ENCODE results near the gene FAM53A. TPM values are rescaled to one million over a fixed set of nuclear protein-coding genes. Genes with fewer than 3 reads are reported as not detected.
"Not testable (repeated sequence)": the region's sequence is repeated elsewhere in the genome, so short reads cannot be mapped to it uniquely, and the experiment has no call there.

FAM53A gene
- total and polyA plus RNA-seq, 4 donors, result 0.44 to 2.2 (median 0.97) TPM

GRCh38 chr4:1673671-1674070 is 10.4 kb downstream of the FAM53A start:
- Histone ChIP-seq H3K9me3 (ENCODE audit: control insufficient read depth in 4 of 4, low read length in 3 of 4) (no peaks in the 10 kb centered on the region), H3K27ac (ENCODE audit: low read depth in 1 of 2, low read length in 2 of 2) (no peak overlapping the region), H3K27me3 (ENCODE audit: control insufficient read depth in 4 of 4, insufficient read depth in 4 of 4, low read length in 3 of 4) (no peaks in the 10 kb centered on the region), H3K4me3 (ENCODE audit: low read depth in 1 of 3, low read length in 3 of 3) (no peak overlapping the region), H3K36me3 (ENCODE audit: control insufficient read depth in 4 of 4, insufficient read depth in 3 of 4, low read depth in 1 of 4, low read length in 3 of 4) (no peaks in the 10 kb centered on the region), H3K4me1 (ENCODE audit: control insufficient read depth in 4 of 4, insufficient read depth in 4 of 4, low read length in 3 of 4) (no peaks in the 10 kb centered on the region), H3K9ac (ENCODE audit: low read depth in 1 of 2, low read length in 2 of 2) (no peak overlapping the region)
- DNase-seq (ENCODE audit: low spot score), result no peak
- TF ChIP-seq JUND (IDR thresholded peaks at IDR 0.05), result no peak
- WGBS, result 92% methylated on average over 20 of the region's 20 CpGs

GRCh38 chr4:1671011-1671410 is 13.1 kb downstream of the FAM53A start:
- H3K36me3 ChIP-seq (ENCODE audit: control insufficient read depth in 4 of 4, insufficient read depth in 3 of 4, low read depth in 1 of 4, low read length in 3 of 4); H3K9ac ChIP-seq (ENCODE audit: low read depth in 1 of 2, low read length in 2 of 2); H3K4me3 ChIP-seq (ENCODE audit: low read depth in 1 of 3, low read length in 3 of 3); H3K9me3 ChIP-seq (ENCODE audit: control insufficient read depth in 4 of 4, low read length in 3 of 4); H3K27ac ChIP-seq (ENCODE audit: low read depth in 1 of 2, low read length in 2 of 2); H3K4me1 ChIP-seq (ENCODE audit: control insufficient read depth in 4 of 4, insufficient read depth in 4 of 4, low read length in 3 of 4); DNase-seq (ENCODE audit: low spot score); H3K27me3 ChIP-seq (ENCODE audit: control insufficient read depth in 4 of 4, insufficient read depth in 4 of 4, low read length in 3 of 4): not testable (repeated sequence)
- 93% methylated on average over 20 of the region's 20 CpGs for WGBS

- Histone ChIP-seq H3K4me3 (ENCODE audit: low read depth in 1 of 3, low read length in 3 of 3) (no peak overlapping the region), H3K9me3 (ENCODE audit: control insufficient read depth in 4 of 4, low read length in 3 of 4) (no peaks in the 10 kb centered on the region), H3K27me3 (ENCODE audit: control insufficient read depth in 4 of 4, insufficient read depth in 4 of 4, low read length in 3 of 4) (no peaks in the 10 kb centered on the region), H3K4me1 (ENCODE audit: control insufficient read depth in 4 of 4, insufficient read depth in 4 of 4, low read length in 3 of 4) (no peaks in the 10 kb centered on the region), H3K27ac (ENCODE audit: low read depth in 1 of 2, low read length in 2 of 2) (no peak overlapping the region), H3K36me3 (ENCODE audit: control insufficient read depth in 4 of 4, insufficient read depth in 3 of 4, low read depth in 1 of 4, low read length in 3 of 4) (no peaks in the 10 kb centered on the region), H3K9ac (ENCODE audit: low read depth in 1 of 2, low read length in 2 of 2) (no peak overlapping the region)
- WGBS, result 93% methylated on average over 11 of the region's 11 CpGs
- no peak for TF ChIP-seq HNF4A (conservative IDR thresholded peaks at IDR 0.05)
- TF ChIP-seq MAX (IDR thresholded peaks at IDR 0.05), result no peak
- no peak for TF ChIP-seq FOXA2 (IDR thresholded peaks at IDR 0.05)
- no peak for TF ChIP-seq RXRA (IDR thresholded peaks at IDR 0.05)
- TF ChIP-seq YY1 (IDR thresholded peaks at IDR 0.05), result no peak
- no peak for TF ChIP-seq RAD21 (IDR thresholded peaks at IDR 0.05)
- no peak for TF ChIP-seq EGR1 (IDR thresholded peaks at IDR 0.05; ENCODE audit: low read depth in 2 of 2)
- TF ChIP-seq REST (IDR thresholded peaks at IDR 0.05), result no peak
- no peak for TF ChIP-seq ZBTB33 (IDR thresholded peaks at IDR 0.05)
- no peak for TF ChIP-seq NR2F2 (IDR thresholded peaks at IDR 0.05)
- TF ChIP-seq JUND (IDR thresholded peaks at IDR 0.05), result no peak
- no peak for TF ChIP-seq SP1 (IDR thresholded peaks at IDR 0.05)
- TF ChIP-seq HNF4G (IDR thresholded peaks at IDR 0.05), result no peak
- TF ChIP-seq ATF3 (IDR thresholded peaks at IDR 0.05), result no peak
- TF ChIP-seq TAF1 (conservative IDR thresholded peaks at IDR 0.05), result no peak
- DNase-seq (ENCODE audit: low spot score), result no peak
Measured at GRCh38 chr4:1670279-1670678, 13.8 kb downstream of the FAM53A start.
